IMR-90 (cell line): Measurements from ENCODE around the gene NFKBIB.

ENCODE experiments used
- BHLHE40 ChIP-seq: fragments of 150-350 bp; IDR thresholded peaks from 2 replicates; pipeline ENCODE4 v1.6.1; 2016; ENCODE audit warnings: mild to moderate bottlenecking, low read depth, low read length
- CEBPB ChIP-seq: IDR thresholded peaks from 2 replicates; pipeline ENCODE4 v1.6.1; 2012; ENCODE audit warnings: low read depth, low read length, improper control_type of control experiment
- CHD1 ChIP-seq: IDR thresholded peaks from 2 replicates; pipeline ENCODE4 v1.6.1; 2012; ENCODE audit warnings: low read depth, low read length, improper control_type of control experiment
- CTCF ChIP-seq: conservative IDR thresholded peaks from 2 replicates; pipeline ENCODE4 v1.5.1; 2012; ENCODE audit warnings: mild to moderate bottlenecking, low read depth, low read length, improper control_type of control experiment
- ELK1 ChIP-seq: fragments of 150-350 bp; IDR thresholded peaks from 2 replicates; pipeline ENCODE4 v1.6.1; 2016; ENCODE audit warnings: low read depth, mild to moderate bottlenecking, low read length, moderate library complexity, borderline replicate concordance
- MAFK ChIP-seq: IDR thresholded peaks from 2 replicates; pipeline ENCODE4 v1.6.1; 2012; ENCODE audit warnings: low read depth, low read length, improper control_type of control experiment
- MAZ ChIP-seq: IDR thresholded peaks from 2 replicates; pipeline ENCODE4 v1.6.1; 2012; ENCODE audit warnings: low read depth, mild to moderate bottlenecking, low read length, improper control_type of control experiment, moderate library complexity, borderline replicate concordance
- NFE2L2 ChIP-seq: fragments of 150-350 bp; IDR thresholded peaks from 2 replicates; pipeline ENCODE4 v1.6.1; 2016; ENCODE audit warnings: low read depth, mild to moderate bottlenecking, low read length
- POLR2A ChIP-seq: IDR thresholded peaks from 2 replicates; pipeline ENCODE4 v1.6.1; 2012; ENCODE audit warnings: mild to moderate bottlenecking, low read depth, low read length
- RAD21 ChIP-seq: IDR thresholded peaks from 2 replicates; pipeline ENCODE4 v1.6.1; 2012; ENCODE audit warnings: low read length, improper control_type of control experiment
- RCOR1 ChIP-seq: IDR thresholded peaks from 2 replicates; pipeline ENCODE4 v1.6.1; 2012; ENCODE audit warnings: mild to moderate bottlenecking, low read length, improper control_type of control experiment; ENCODE audit not compliant: insufficient replicate concordance
- RFX5 ChIP-seq: IDR thresholded peaks from 2 replicates; pipeline ENCODE4 v1.8.0; 2012; ENCODE audit warnings: low read depth, mild to moderate bottlenecking, low read length, moderate library complexity
- SMC3 ChIP-seq: fragments of 150-350 bp; IDR thresholded peaks from 2 replicates; pipeline ENCODE4 v1.6.1; 2016; ENCODE audit warnings: low read depth, mild to moderate bottlenecking, antibody characterized with exemption, low read length, moderate library complexity
- USF2 ChIP-seq: fragments of 150-350 bp; IDR thresholded peaks from 2 replicates; pipeline ENCODE4 v1.6.1; 2017; ENCODE audit warnings: mild to moderate bottlenecking, antibody characterized with exemption, low read length, low read depth

- no peak for TF ChIP-seq POLR2A
- peak; percentile 21; the same call in 1 of the 2 replicates for TF ChIP-seq SMC3
- TF ChIP-seq USF2 = no peak
- TF ChIP-seq RCOR1 = no peak
- peak; percentile 47 for TF ChIP-seq CTCF
- no peak for TF ChIP-seq MAZ
- TF ChIP-seq CEBPB = no peak
- TF ChIP-seq CHD1 = no peak
- no peak for TF ChIP-seq RFX5
- TF ChIP-seq RAD21 = peak; percentile 29
- TF ChIP-seq MAFK = no peak
- no peak for TF ChIP-seq ELK1
- TF ChIP-seq NFE2L2 = no peak
- no peak for TF ChIP-seq BHLHE40
Observed at GRCh38 chr19:38932425-38933179, 32.8 kb downstream of the NFKBIB start.
